Stimulated activated CD4-positive, alpha-beta T cell treated with anti-CD3 and anti-CD28 coated beads, Interleukin-1b, Interleukin-23, amount 100 ng/mL, for 1 hour (primary cell): ENCODE measurements around the gene BHLHE41.

Experiments used
- DNase-seq, 2 donors: peaks; one replicate each; pipeline ENCODE4 v3.0.0-alpha.2; 2020; ENCODE audit warnings: low read depth in 2 of 2

The BHLHE41 gene

GRCh38 chr12:26134540-26134939 lies 9.7 kb upstream of the BHLHE41 start:
- DNase-seq, result no peak

GRCh38 chr12:26133521-26133920 lies 8.7 kb upstream of the BHLHE41 start:
- DNase-seq, result no peak

- DNase-seq, result no peak
Observed at GRCh38 chr12:26132866-26133265, 8.0 kb upstream of the BHLHE41 start.

GRCh38 chr12:26131936-26132335 lies 7.1 kb upstream of the BHLHE41 start:
- DNase-seq, result no peak

- no peak for DNase-seq
Observed at GRCh38 chr12:26130728-26131127, 5.9 kb upstream of the BHLHE41 start.

- no peak for DNase-seq
Observed at GRCh38 chr12:26128168-26128567, 3.3 kb upstream of the BHLHE41 start.

- no peak for DNase-seq
Observed at GRCh38 chr12:26127404-26127803, 2.6 kb upstream of the BHLHE41 start.

GRCh38 chr12:26126340-26127284 lies 1.8 kb upstream of the BHLHE41 start:
- DNase-seq, result no peak

- no peak for DNase-seq
Observed at GRCh38 chr12:26125400-26126339, 833 bp upstream of the BHLHE41 start.

- no peak for DNase-seq
Observed at GRCh38 chr12:26123482-26123980, 1.3 kb downstream of the BHLHE41 start.

GRCh38 chr12:26122681-26123481 lies 2.0 kb downstream of the BHLHE41 start:
- no peak for DNase-seq

- no peak for DNase-seq
Observed at GRCh38 chr12:26122061-26122680, 2.7 kb downstream of the BHLHE41 start.

- no peak for DNase-seq
Observed at GRCh38 chr12:26121323-26122060, 3.3 kb downstream of the BHLHE41 start.

GRCh38 chr12:26120561-26121274 lies 4.1 kb downstream of the BHLHE41 start:
- DNase-seq, result no peak

- DNase-seq, result no peak
Observed at GRCh38 chr12:26119391-26119989, 5.3 kb downstream of the BHLHE41 start.

- DNase-seq, result no peak
Observed at GRCh38 chr12:26118308-26118707, 6.5 kb downstream of the BHLHE41 start.

- no peak for DNase-seq
Observed at GRCh38 chr12:26116829-26117715, 7.8 kb downstream of the BHLHE41 start.

- no peak for DNase-seq
Observed at GRCh38 chr12:26114720-26115401, 10.0 kb downstream of the BHLHE41 start.
